ENCODE results near the gene CENPF. TPM values are rescaled to one million over a fixed set of nuclear protein-coding genes. Genes with fewer than 3 reads are reported as not detected.

Gene CENPF
- total RNA-seq, 1 donor: 42.1 TPM

GRCh38 chr1:214635086-214635485 lies 32.1 kb downstream of the CENPF start:
- no peak overlapping the region for H3K4me3 ChIP-seq (ENCODE audit: low read depth, low read length)
- TF ChIP-seq CTCF (IDR thresholded peaks at IDR 0.05; ENCODE audit: insufficient read depth, low read length): no peak
- no peak for DNase-seq (ENCODE audit: low read depth)

GRCh38 chr1:214635506-214635905 lies 32.5 kb downstream of the CENPF start:
- H3K4me3 ChIP-seq (ENCODE audit: low read depth, low read length): no peak overlapping the region
- TF ChIP-seq CTCF (IDR thresholded peaks at IDR 0.05; ENCODE audit: insufficient read depth, low read length): no peak
- no peak for DNase-seq (ENCODE audit: low read depth)

GRCh38 chr1:214636436-214636835 lies 33.4 kb downstream of the CENPF start:
- no peak overlapping the region for H3K4me3 ChIP-seq (ENCODE audit: low read depth, low read length)
- no peak for DNase-seq (ENCODE audit: low read depth)
- no peak for TF ChIP-seq CTCF (IDR thresholded peaks at IDR 0.05; ENCODE audit: insufficient read depth, low read length)

GRCh38 chr1:214637125-214637524 lies 34.1 kb downstream of the CENPF start:
- no peak for TF ChIP-seq CTCF (IDR thresholded peaks at IDR 0.05; ENCODE audit: insufficient read depth, low read length)
- DNase-seq (ENCODE audit: low read depth): no peak
- no peak overlapping the region for H3K4me3 ChIP-seq (ENCODE audit: low read depth, low read length)

GRCh38 chr1:214637722-214638458 lies 34.9 kb downstream of the CENPF start:
- peak; percentile 77 for DNase-seq (ENCODE audit: low read depth)
- TF ChIP-seq CTCF (IDR thresholded peaks at IDR 0.05; ENCODE audit: insufficient read depth, low read length): peak; percentile 85
- H3K4me3 ChIP-seq (ENCODE audit: low read depth, low read length): no peak overlapping the region

- TF ChIP-seq CTCF (IDR thresholded peaks at IDR 0.05; ENCODE audit: insufficient read depth, low read length): no peak
- no peak overlapping the region for H3K4me3 ChIP-seq (ENCODE audit: low read depth, low read length)
- no peak for DNase-seq (ENCODE audit: low read depth)
Measured at GRCh38 chr1:214638459-214638807, 35.4 kb downstream of the CENPF start.

- DNase-seq (ENCODE audit: low read depth): no peak
- H3K4me3 ChIP-seq (ENCODE audit: low read depth, low read length): no peak overlapping the region
- no peak for TF ChIP-seq CTCF (IDR thresholded peaks at IDR 0.05; ENCODE audit: insufficient read depth, low read length)
Measured at GRCh38 chr1:214638997-214639396, 36.0 kb downstream of the CENPF start.

Measured in fibroblast of the aortic adventitia (primary cell).